ENCODE data around the gene LLGL2. TPM values are rescaled to one million over a fixed set of nuclear protein-coding genes. Genes with fewer than 3 reads are reported as not detected.

Gene LLGL2
- total RNA-seq, 1 experiment from 2014 or later: 19.8 TPM

DNA sequence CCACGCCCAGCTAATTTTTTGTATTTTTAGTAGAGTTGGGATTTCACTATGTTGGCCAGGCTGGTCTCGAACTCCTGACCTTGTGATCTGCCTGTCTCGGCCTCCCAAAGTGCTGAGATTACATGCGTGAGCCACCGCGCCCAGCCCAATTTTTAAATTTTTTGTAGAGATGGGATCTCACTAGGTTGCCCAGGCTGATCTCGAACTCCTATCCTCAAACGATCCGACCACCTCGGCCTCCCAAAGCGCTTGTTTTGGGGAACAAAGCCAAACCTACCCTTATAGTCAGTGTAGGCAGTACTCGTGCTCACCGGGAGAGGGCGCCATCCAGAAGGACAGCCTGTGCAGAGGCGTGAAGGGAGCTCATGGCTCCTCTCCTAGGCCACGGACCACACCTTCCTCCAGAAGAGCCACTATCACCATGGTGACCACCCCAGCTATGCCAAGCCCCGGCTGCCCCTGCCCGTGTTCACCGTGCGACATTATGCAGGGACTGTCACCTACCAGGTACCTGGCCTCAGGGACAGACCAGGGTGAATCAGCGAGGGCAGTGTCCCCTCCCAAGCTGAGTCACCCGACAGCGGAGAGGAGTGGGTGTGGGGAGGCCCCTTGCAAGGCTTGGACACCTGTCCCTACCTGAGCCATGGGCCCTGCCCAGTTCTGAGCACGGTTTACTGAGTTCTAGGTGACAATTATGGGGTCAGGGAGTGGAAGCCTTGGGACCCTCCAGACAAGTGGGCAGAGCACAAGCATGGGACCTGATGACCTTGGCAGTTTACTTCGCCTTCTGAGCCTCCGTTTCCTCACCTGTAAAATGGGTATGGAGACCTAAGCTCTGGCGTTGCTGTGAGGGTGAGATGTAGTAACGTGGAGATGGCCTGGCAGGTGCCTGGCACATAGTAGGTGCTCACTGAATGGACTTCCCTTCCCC lies 75.8 kb downstream of the LLGL2 start:
- intact Hi-C loops (cut with micrococcal nuclease): no loop called here

DNA sequence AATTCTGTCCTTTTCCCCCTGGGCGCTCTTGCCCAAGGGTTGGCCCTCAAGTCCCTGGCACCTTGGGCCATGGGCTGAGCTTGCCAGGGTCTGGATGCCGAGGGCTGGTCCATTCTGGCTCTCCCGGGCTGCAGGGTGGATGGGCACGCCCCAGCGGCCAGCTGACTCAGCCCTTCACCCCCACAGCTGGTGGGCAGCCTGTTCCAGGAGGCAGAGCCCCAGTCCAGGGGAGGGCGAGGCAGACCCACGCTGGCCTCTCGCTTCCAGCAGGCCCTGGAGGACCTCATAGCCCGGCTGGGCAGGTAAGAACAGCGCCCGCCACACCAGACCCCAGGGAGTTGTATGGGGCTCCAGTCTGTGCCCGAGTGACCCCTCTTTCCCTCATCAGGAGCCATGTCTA lies 77.1 kb downstream of the LLGL2 start:
- no peaks in the 10 kb centered on the region for H3K9me3 Mint-ChIP-seq (ENCODE audit: unreplicated experiment)
- no peak overlapping the region for H3K27ac Mint-ChIP-seq (ENCODE audit: low read depth, unreplicated experiment)
- H3K36me3 Mint-ChIP-seq (ENCODE audit: insufficient read depth, unreplicated experiment): no peaks in the 10 kb centered on the region
- no peak for DNase-seq (ENCODE audit: unreplicated experiment)
- H3K4me3 Mint-ChIP-seq (ENCODE audit: unreplicated experiment): no peak overlapping the region
- POLR2A ChIA-PET: no interaction called here
- intact Hi-C loops (cut with micrococcal nuclease): no loop called here
- TF ChIP-seq, protein P1, sequence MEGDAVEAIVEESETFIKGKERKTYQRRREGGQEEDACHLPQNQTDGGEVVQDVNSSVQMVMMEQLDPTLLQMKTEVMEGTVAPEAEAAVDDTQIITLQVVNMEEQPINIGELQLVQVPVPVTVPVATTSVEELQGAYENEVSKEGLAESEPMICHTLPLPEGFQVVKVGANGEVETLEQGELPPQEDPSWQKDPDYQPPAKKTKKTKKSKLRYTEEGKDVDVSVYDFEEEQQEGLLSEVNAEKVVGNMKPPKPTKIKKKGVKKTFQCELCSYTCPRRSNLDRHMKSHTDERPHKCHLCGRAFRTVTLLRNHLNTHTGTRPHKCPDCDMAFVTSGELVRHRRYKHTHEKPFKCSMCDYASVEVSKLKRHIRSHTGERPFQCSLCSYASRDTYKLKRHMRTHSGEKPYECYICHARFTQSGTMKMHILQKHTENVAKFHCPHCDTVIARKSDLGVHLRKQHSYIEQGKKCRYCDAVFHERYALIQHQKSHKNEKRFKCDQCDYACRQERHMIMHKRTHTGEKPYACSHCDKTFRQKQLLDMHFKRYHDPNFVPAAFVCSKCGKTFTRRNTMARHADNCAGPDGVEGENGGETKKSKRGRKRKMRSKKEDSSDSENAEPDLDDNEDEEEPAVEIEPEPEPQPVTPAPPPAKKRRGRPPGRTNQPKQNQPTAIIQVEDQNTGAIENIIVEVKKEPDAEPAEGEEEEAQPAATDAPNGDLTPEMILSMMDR (IDR thresholded peaks at IDR 0.05; ENCODE audit: unreplicated experiment): no peak
- CTCF ChIA-PET: interaction anchor here (0.7 to 3.6 kb wide), 4 partner anchors 14 to 77 kb away, joined by 3 to 24 read pairs (median 4); partner anchors contain the start of genes LLGL2 and SMIM5
- H3K27me3 Mint-ChIP-seq (ENCODE audit: insufficient read depth, unreplicated experiment): no peaks in the 10 kb centered on the region
- BruUV-seq (replicated peaks): no TSS peak
- H3K4me1 Mint-ChIP-seq (ENCODE audit: insufficient read depth, unreplicated experiment): peaks cover 18% of the 10 kb centered on the region

More for the DNA sequence above, 75.8 kb downstream of the LLGL2 start:
- Mint-ChIP-seq H3K27me3 (ENCODE audit: insufficient read depth, unreplicated experiment) (no peaks in the 10 kb centered on the region), H3K9me3 (ENCODE audit: unreplicated experiment) (no peaks in the 10 kb centered on the region), H3K27ac (ENCODE audit: low read depth, unreplicated experiment) (no peak overlapping the region), H3K4me3 (ENCODE audit: unreplicated experiment) (no peak overlapping the region), H3K4me1 (ENCODE audit: insufficient read depth, unreplicated experiment) (peaks cover 18% of the 10 kb centered on the region), H3K36me3 (ENCODE audit: insufficient read depth, unreplicated experiment) (peaks cover 1% of the 10 kb centered on the region)
- ChIA-PET CTCF (interaction anchor here (0.6 to 3.6 kb wide), 16 partner anchors 8 to 560 kb away, joined by 3 to 24 read pairs (median 4); partner anchors contain the start of gene SMIM5), POLR2A (interaction anchor here (0.6 to 0.8 kb wide), 2 partner anchors 10 to 153 kb away, joined by 3 to 5 read pairs; no protein-coding TSS in a partner anchor)
- TF ChIP-seq, protein P1 (IDR thresholded peaks at IDR 0.05; ENCODE audit: unreplicated experiment): peak; percentile 79
- BruUV-seq (replicated peaks): no TSS peak
- peak; percentile 70 for DNase-seq (ENCODE audit: unreplicated experiment)

- Mint-ChIP-seq H3K4me3 (ENCODE audit: unreplicated experiment) (no peak overlapping the region), H3K4me1 (ENCODE audit: insufficient read depth, unreplicated experiment) (peaks cover 18% of the 10 kb centered on the region), H3K36me3 (ENCODE audit: insufficient read depth, unreplicated experiment) (no peaks in the 10 kb centered on the region), H3K27ac (ENCODE audit: low read depth, unreplicated experiment) (no peak overlapping the region), H3K27me3 (ENCODE audit: insufficient read depth, unreplicated experiment) (no peaks in the 10 kb centered on the region), H3K9me3 (ENCODE audit: unreplicated experiment) (no peaks in the 10 kb centered on the region)
- no peak for DNase-seq (ENCODE audit: unreplicated experiment)
- POLR2A ChIA-PET: no interaction called here
- BruUV-seq (replicated peaks): no TSS peak
- TF ChIP-seq, protein P1 (IDR thresholded peaks at IDR 0.05; ENCODE audit: unreplicated experiment): no peak
- intact Hi-C loops (cut with micrococcal nuclease): no loop called here
- CTCF ChIA-PET: interaction anchor here (0.6 to 3.8 kb wide), 7 partner anchors 13 to 78 kb away, joined by 3 to 24 read pairs (median 4); partner anchors contain the start of genes LLGL2 and SMIM5
Observed at GRCh38 chr17:75603123-75603522, 77.6 kb downstream of the LLGL2 start.

DNA sequence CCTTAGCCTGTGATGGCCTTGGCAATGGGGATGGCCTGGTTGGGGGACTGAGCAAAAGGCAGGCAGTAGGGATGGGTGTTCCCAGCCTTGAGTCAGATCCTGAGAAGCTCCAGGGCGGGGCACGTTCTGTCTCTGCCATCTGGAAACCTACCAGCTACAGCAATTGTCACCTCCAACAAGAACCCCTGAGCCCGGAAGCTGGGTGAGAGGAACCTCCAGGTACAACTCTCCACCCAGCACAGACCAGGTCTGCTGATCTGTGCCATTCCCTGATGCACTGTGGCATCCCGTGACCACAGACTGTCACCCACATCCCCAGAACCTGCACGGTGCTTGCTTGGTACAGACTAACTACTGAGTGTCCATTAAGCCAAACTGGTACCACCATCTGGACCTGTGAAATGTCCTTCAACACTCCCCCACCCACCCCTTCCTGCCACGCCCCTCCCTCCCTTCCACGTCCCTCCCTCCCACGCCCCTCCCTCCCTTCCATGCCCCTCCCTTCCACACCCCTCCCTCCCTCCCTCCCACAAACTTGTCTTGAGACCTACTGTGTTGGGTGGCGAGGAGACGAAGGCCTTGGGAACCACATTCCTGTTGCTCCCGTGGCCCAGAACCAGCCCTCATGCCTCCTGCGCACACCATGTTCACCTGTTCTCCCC lies 78.7 kb downstream of the LLGL2 start:
- H3K27ac Mint-ChIP-seq (ENCODE audit: low read depth, unreplicated experiment): no peak overlapping the region
- CTCF ChIA-PET: interaction anchor here (0.5 to 3.8 kb wide), 4 partner anchors 15 to 185 kb away, joined by 3 to 18 read pairs (median 4); partner anchors contain the start of gene SMIM5
- intact Hi-C loops (cut with micrococcal nuclease): no loop called here

More for the DNA sequence above, 78.7 kb downstream of the LLGL2 start:
- no peak for DNase-seq (ENCODE audit: unreplicated experiment)
- peaks cover 18% of the 10 kb centered on the region for H3K4me1 Mint-ChIP-seq (ENCODE audit: insufficient read depth, unreplicated experiment)
- H3K9me3 Mint-ChIP-seq (ENCODE audit: unreplicated experiment): no peaks in the 10 kb centered on the region
- POLR2A ChIA-PET: interaction anchor here (0.8 to 1.4 kb wide), 3 partner anchors 14 to 21 kb away, joined by 3 to 4 read pairs (median 3); no protein-coding TSS in a partner anchor
- H3K4me3 Mint-ChIP-seq (ENCODE audit: unreplicated experiment): no peak overlapping the region
- no peaks in the 10 kb centered on the region for H3K27me3 Mint-ChIP-seq (ENCODE audit: insufficient read depth, unreplicated experiment)
- TF ChIP-seq, protein P1 (IDR thresholded peaks at IDR 0.05; ENCODE audit: unreplicated experiment): no peak
- no peaks in the 10 kb centered on the region for H3K36me3 Mint-ChIP-seq (ENCODE audit: insufficient read depth, unreplicated experiment)
- BruUV-seq (replicated peaks): no TSS peak
